B cell (primary cell): ENCODE data around the gene TEP1. TPM values are rescaled to one million over a fixed set of nuclear protein-coding genes. Genes with fewer than 3 reads are reported as not detected.

Source experiments
- ATAC-seq: fragments of 200-7000 bp; cut with Tn5 transposase; one replicate; pipeline ENCODE4 v1.10.0; 2021; ENCODE audit warnings: low read depth, mild to moderate bottlenecking, moderate number of reproducible peaks, moderate library complexity
- CTCF ChIA-PET: fragments of 350-600 bp; sonication (Branson Sonifier 250); formaldehyde crosslinking; loops from one replicate; lab custom pipeline; 2021; ENCODE audit warnings: antibody characterized with exemption, inconsistent platforms; lab: Charles Lee
- POLR2A ChIA-PET: fragments of 350-600 bp; sonication (Branson Sonifier 250); formaldehyde crosslinking; loops from one replicate; lab custom pipeline; 2021; ENCODE audit warnings: antibody characterized with exemption; lab: Charles Lee
- DNase-seq: peaks from one replicate; pipeline ENCODE4 v3.0.0; 2013
- H2AFZ ChIP-seq: 2 replicates; pipeline ENCODE4 v1.6.1; 2012; ENCODE audit warnings: mild to moderate bottlenecking, low read depth, low read length; ENCODE audit not compliant: insufficient read depth, poor library complexity, severe bottlenecking
- H3K27ac ChIP-seq, 2 donors: 1 replicate in 1 of 2; 2 replicates in 1 of 2; pipeline ENCODE4 v1.5.1; 2012 to 2013; ENCODE audit warnings: low read length in 2 of 2, mild to moderate bottlenecking in 2 of 2, moderate library complexity in 1 of 2
- H3K27me3 ChIP-seq, 4 experiments: fragments of 200-600 bp in 1 of 4; sonication (generic) in 1 of 4; replicated peaks in 1 of 4; 1 replicate in 2 of 4; 2 replicates in 2 of 4; pipeline versions ENCODE4 v1.6.1 to v1.7.0; 2013 to 2016; ENCODE audit warnings: low read length in 3 of 4, mild to moderate bottlenecking in 2 of 4, mixed read lengths in 1 of 4, moderate library complexity in 1 of 4; ENCODE audit not compliant: insufficient read depth in 4 of 4, control insufficient read depth in 3 of 4; ENCODE audit errors: control extremely low read depth in 1 of 4
- H3K36me3 ChIP-seq, 2 experiments: replicated peaks in 1 of 2; 1 replicate in 1 of 2; 2 replicates in 1 of 2; pipeline versions ENCODE4 v1.6.1 to v1.7.1; 2013; ENCODE audit warnings: low read length in 1 of 2; ENCODE audit not compliant: insufficient read depth in 2 of 2, control insufficient read depth in 1 of 2; ENCODE audit errors: control extremely low read depth in 1 of 2, extremely low read depth in 1 of 2
- H3K4me1 ChIP-seq, 2 donors: fragments of 200-600 bp in 1 of 2; sonication (generic) in 1 of 2; 1 replicate in 1 of 2; 2 replicates in 1 of 2; pipeline versions ENCODE4 v1.5.1 to v1.6.1; 2013 to 2017; ENCODE audit warnings: low read length in 2 of 2; ENCODE audit not compliant: control insufficient read depth in 2 of 2, insufficient read depth in 2 of 2
- H3K4me2 ChIP-seq: replicated peaks from 2 replicates; pipeline ENCODE3; 2012; ENCODE audit warnings: mild to moderate bottlenecking, low read depth, low read length; ENCODE audit not compliant: poor library complexity, severe bottlenecking
- H3K4me3 ChIP-seq, 5 experiments: fragments of 200-600 bp in 1 of 5; sonication (generic) in 1 of 5; 1 replicate in 3 of 5; 2 replicates in 2 of 5; pipeline versions ENCODE4 v1.5.1 to v1.7.0; 2011 to 2016; ENCODE audit warnings: low read length in 4 of 5, mild to moderate bottlenecking in 4 of 5, low read depth in 2 of 5, control low read depth in 1 of 5, moderate library complexity in 1 of 5; ENCODE audit not compliant: insufficient read depth in 1 of 5; ENCODE audit errors: control extremely low read depth in 1 of 5, extremely low read depth in 1 of 5
- H3K79me2 ChIP-seq: fragments of 200-600 bp; sonication (generic); one replicate; pipeline ENCODE4 v1.6.0; 2016; ENCODE audit warnings: low read length; ENCODE audit not compliant: control insufficient read depth, insufficient read depth
- H3K9ac ChIP-seq: fragments of 200-600 bp; sonication (generic); 2 replicates; pipeline ENCODE4 v1.6.1; 2017; ENCODE audit warnings: mild to moderate bottlenecking, low read length, moderate library complexity
- H3K9me3 ChIP-seq, 3 donors: one replicate each; pipeline versions ENCODE4 v1.6.1 to v1.7.1; 2013; ENCODE audit warnings: low read length in 2 of 3; ENCODE audit not compliant: control insufficient read depth in 2 of 3, insufficient read depth in 1 of 3; ENCODE audit errors: control extremely low read depth in 1 of 3
- H4K20me1 ChIP-seq: 2 replicates; pipeline ENCODE4 v1.6.0; 2012; ENCODE audit warnings: mild to moderate bottlenecking, low read length; ENCODE audit not compliant: insufficient read depth, control insufficient read depth, poor library complexity, severe bottlenecking
- H3K27ac Mint-ChIP-seq: one replicate; pipeline ENCODE4 v1.8.0; 2021; ENCODE audit warnings: mixed read lengths
- H3K27me3 Mint-ChIP-seq: one replicate; pipeline ENCODE4 v1.8.0; 2021; ENCODE audit warnings: mixed read lengths
- H3K4me1 Mint-ChIP-seq: one replicate; pipeline ENCODE4 v1.8.0; 2021; ENCODE audit warnings: mixed read lengths
- H3K4me3 Mint-ChIP-seq: one replicate; pipeline ENCODE4 v1.8.0; 2021; ENCODE audit warnings: mixed read lengths
- H3K9me3 Mint-ChIP-seq: one replicate; pipeline ENCODE4 v1.8.0; 2022; ENCODE audit warnings: mixed read lengths; ENCODE audit not compliant: insufficient read depth
- EZH2 ChIP-seq: IDR thresholded peaks from 2 replicates; pipeline ENCODE4 v1.6.1; 2012; ENCODE audit warnings: borderline replicate concordance, low read depth, mild to moderate bottlenecking, moderate library complexity, low read length; ENCODE audit not compliant: insufficient read depth, poor library complexity, severe bottlenecking
- WGBS: methylation state at CpG from one replicate; pipeline ENCODE4 v1.1.5; 2013; ENCODE audit warnings: missing lambda C conversion rate; ENCODE audit not compliant: insufficient coverage; 5-methylcytosine and 5-hydroxymethylcytosine counted together
- intact Hi-C: fragments of 100-400 bp; cut with micrococcal nuclease; formaldehyde crosslinking; loops from one replicate; pipeline ENCODE4 v1.10.0; 2022
- polyA plus RNA-seq: library from polyadenylated mRNA; depleted of rRNA; stranded (reverse); fragments of >200 nt; gene quantifications from 2 replicates; pipeline ENCODE4 v1.2.3, GENCODE V29; 2012
- total RNA-seq, 2 donors: library from RNA; stranded (reverse); fragments of 120-200 nt in 1 of 2; gene quantifications; 1 replicate in 1 of 2; 2 replicates in 1 of 2; pipeline versions ENCODE4 v1.2.3 to v1.2.4, GENCODE V29; 2013 to 2022
- TF ChIP-seq, protein P1 (sequence below): fragments of 200-600 bp; IDR thresholded peaks from one replicate; pipeline ENCODE4 v1.8.0; 2022; ENCODE audit warnings: antibody characterized with exemption, mild to moderate bottlenecking

TEP1 gene
- total and polyA plus RNA-seq, 2 donors (not counting 1 experiment from before 2014, with no cell fraction given), result 69.9 to 123 TPM

DNA sequence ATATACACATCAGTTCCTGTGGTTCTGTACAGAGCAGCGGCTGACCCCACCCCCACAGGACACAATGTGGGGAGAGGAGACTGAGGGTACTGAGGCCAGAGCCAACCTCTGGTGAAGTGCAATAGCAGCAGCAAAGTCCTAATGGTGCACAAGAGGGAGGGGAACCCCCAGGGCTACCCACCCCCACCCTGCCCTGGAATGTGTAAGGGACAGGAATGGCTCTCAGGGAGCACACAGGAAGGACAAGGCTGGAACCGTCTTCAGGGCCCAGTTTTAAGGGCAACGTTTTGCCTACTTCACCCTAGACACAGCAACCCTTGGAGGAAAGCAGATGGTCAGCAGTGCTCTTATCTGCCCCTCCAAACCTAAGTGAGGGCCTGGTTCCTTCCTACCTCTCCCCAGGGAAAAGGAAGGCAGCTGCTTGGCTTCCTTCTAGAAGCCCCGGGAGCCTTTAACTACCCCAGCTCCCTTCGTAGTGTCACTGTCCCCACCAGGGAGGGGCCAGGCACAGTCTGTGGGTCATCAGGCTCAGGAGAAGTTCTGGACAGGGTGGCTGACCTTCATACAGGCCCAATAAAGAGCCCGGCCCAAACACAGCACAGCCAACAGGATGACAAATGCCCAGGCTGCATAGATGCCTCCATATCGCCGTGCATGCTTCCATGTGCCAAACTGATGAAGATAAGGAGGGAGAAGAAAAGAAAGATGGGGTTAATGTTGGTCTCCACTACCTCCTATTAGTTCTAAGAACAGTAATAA is 44.9 kb upstream of the TEP1 start:
- no peak overlapping the region for H3K4me2 ChIP-seq
- H3K27ac ChIP-seq, result peak overlapping the region in 1 of 2 donors; percentile 98

DNA sequence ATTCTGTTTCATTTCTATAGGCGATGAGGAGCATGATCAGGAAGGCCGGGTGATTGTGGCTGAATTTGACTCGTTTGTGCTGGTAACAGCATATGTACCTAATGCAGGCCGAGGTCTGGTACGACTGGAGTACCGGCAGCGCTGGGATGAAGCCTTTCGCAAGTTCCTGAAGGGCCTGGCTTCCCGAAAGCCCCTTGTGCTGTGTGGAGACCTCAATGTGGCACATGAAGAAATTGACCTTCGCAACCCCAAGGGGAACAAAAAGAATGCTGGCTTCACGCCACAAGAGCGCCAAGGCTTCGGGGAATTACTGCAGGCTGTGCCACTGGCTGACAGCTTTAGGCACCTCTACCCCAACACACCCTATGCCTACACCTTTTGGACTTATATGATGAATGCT is 43.7 kb upstream of the TEP1 start:
- H3K9ac ChIP-seq, result no peak overlapping the region
- peak overlapping the region in 1 of 2 donors; percentile 27 for H3K27ac ChIP-seq
- H3K9me3 ChIP-seq, result no peaks in the 10 kb centered on the region
- no peaks in the 10 kb centered on the region for H3K27me3 ChIP-seq
- peaks cover 66% of the 10 kb centered on the region for H3K79me2 ChIP-seq
- DNase-seq, result no peak
- POLR2A ChIA-PET, result interaction anchor here (0.6 kb wide), 1 partner anchor 928 kb away, joined by 3 read pairs; no protein-coding TSS in a partner anchor
- CTCF ChIA-PET, result no interaction called here
- H2AFZ ChIP-seq, result no peak overlapping the region
- intact Hi-C loops, result no loop called here
- H3K36me3 ChIP-seq, result peaks cover 16 to 45% of the 10 kb centered on the region in 2 experiments
- no peak for TF ChIP-seq EZH2
- TF ChIP-seq, protein P1, sequence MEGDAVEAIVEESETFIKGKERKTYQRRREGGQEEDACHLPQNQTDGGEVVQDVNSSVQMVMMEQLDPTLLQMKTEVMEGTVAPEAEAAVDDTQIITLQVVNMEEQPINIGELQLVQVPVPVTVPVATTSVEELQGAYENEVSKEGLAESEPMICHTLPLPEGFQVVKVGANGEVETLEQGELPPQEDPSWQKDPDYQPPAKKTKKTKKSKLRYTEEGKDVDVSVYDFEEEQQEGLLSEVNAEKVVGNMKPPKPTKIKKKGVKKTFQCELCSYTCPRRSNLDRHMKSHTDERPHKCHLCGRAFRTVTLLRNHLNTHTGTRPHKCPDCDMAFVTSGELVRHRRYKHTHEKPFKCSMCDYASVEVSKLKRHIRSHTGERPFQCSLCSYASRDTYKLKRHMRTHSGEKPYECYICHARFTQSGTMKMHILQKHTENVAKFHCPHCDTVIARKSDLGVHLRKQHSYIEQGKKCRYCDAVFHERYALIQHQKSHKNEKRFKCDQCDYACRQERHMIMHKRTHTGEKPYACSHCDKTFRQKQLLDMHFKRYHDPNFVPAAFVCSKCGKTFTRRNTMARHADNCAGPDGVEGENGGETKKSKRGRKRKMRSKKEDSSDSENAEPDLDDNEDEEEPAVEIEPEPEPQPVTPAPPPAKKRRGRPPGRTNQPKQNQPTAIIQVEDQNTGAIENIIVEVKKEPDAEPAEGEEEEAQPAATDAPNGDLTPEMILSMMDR, result no peak
- 97% methylated on average over 10 of the region's 13 CpGs for WGBS
- H3K4me1 ChIP-seq, result peaks cover 27 to 67% of the 10 kb centered on the region in 2 donors
- H3K4me3 Mint-ChIP-seq, result no peak overlapping the region
- H3K9me3 Mint-ChIP-seq, result no peaks in the 10 kb centered on the region
- ATAC-seq, result no peak
- no peak overlapping the region for H3K4me3 ChIP-seq
- H3K4me2 ChIP-seq, result no peak overlapping the region
- peaks cover 27% of the 10 kb centered on the region for H4K20me1 ChIP-seq
- no peaks in the 10 kb centered on the region for H3K27me3 Mint-ChIP-seq
- H3K27ac Mint-ChIP-seq, result no peak overlapping the region
- H3K4me1 Mint-ChIP-seq, result peaks cover 38% of the 10 kb centered on the region

More for the DNA sequence above, 44.9 kb upstream of the TEP1 start:
- H3K4me1 Mint-ChIP-seq, result peaks cover 33% of the 10 kb centered on the region
- TF ChIP-seq, protein P1, result no peak
- no peak for TF ChIP-seq EZH2
- Histone ChIP-seq H3K36me3 (peaks cover 16 to 39% of the 10 kb centered on the region in 2 experiments), H3K79me2 (peaks cover 57% of the 10 kb centered on the region), H3K4me1 (peaks cover 32 to 67% of the 10 kb centered on the region in 2 donors), H3K9ac (no peak overlapping the region), H3K27me3 (no peaks in the 10 kb centered on the region), H3K4me3 (no peak overlapping the region), H3K9me3 (no peaks in the 10 kb centered on the region), H4K20me1 (peaks cover 27% of the 10 kb centered on the region), H2AFZ (no peak overlapping the region)
- DNase-seq, result no peak
- intact Hi-C loops, result no loop called here
- no peak for ATAC-seq
- peak overlapping the region; percentile 98 for H3K27ac Mint-ChIP-seq
- ChIA-PET POLR2A (no interaction called here), CTCF (interaction anchor here (0.6 to 1.0 kb wide), 2 partner anchors 41 to 43 kb away, joined by 3 read pairs; no protein-coding TSS in a partner anchor)
- no peaks in the 10 kb centered on the region for H3K9me3 Mint-ChIP-seq
- H3K27me3 Mint-ChIP-seq, result no peaks in the 10 kb centered on the region
- WGBS, result 58% methylated on average over 4 of the region's 8 CpGs
- H3K4me3 Mint-ChIP-seq, result no peak overlapping the region
